IMR-90 (cell line): Measurements from ENCODE around the gene ALS2. TPM values are rescaled to one million over a fixed set of nuclear protein-coding genes. Genes with fewer than 3 reads are reported as not detected.

Experiments
- CEBPB ChIP-seq: IDR thresholded peaks from 2 replicates; pipeline ENCODE4 v1.6.1; 2012; ENCODE audit warnings: low read depth, low read length, improper control_type of control experiment
- ELK1 ChIP-seq: fragments of 150-350 bp; IDR thresholded peaks from 2 replicates; pipeline ENCODE4 v1.6.1; 2016; ENCODE audit warnings: low read depth, mild to moderate bottlenecking, low read length, moderate library complexity, borderline replicate concordance
- RAD21 ChIP-seq: IDR thresholded peaks from 2 replicates; pipeline ENCODE4 v1.6.1; 2012; ENCODE audit warnings: low read length, improper control_type of control experiment
- polyA plus RNA-seq, 3 experiments: library from polyadenylated mRNA; depleted of rRNA; stranded (reverse); fragments of >200 nt; gene quantifications; 2 replicates each; pipeline ENCODE4 v1.2.3, GENCODE V29; 2012; ENCODE audit warnings: low replicate concordance in 1 of 3
- total RNA-seq: library from RNA; depleted of rRNA; stranded (reverse); fragments of >200 nt; gene quantifications from 2 replicates; pipeline ENCODE4 v1.2.3, GENCODE V29; 2012

ALS2 gene
- total and polyA plus RNA-seq, 2 of the 4 experiments (the other 2 are of a cell fraction): 14.4 to 42.3 TPM

- TF ChIP-seq ELK1 (no peak), CEBPB (peak; percentile 81), RAD21 (no peak)
Measured at GRCh38 chr2:201798252-201798913, 17.6 kb upstream of the ALS2 start (continued).
